GM23338 (cell line): ENCODE measurements around the gene UCMA. TPM values are rescaled to one million over a fixed set of nuclear protein-coding genes. Genes with fewer than 3 reads are reported as not detected.
"Not testable (repeated sequence)": the region's sequence is repeated elsewhere in the genome, so short reads cannot be mapped to it uniquely, and the experiment has no call there.

Experiments used
- ATAC-seq: fragments of 200-7000 bp; cut with Tn5 transposase; 3 replicates; pipeline ENCODE4 v1.9.1; 2020
- DNase-seq: peaks from one replicate; pipeline ENCODE4 v3.0.0-alpha.2; 2015; ENCODE audit warnings: low spot score
- H2AFZ ChIP-seq: fragments of 200-600 bp; sonication (generic); 2 replicates; pipeline ENCODE4 v1.8.0; 2016; ENCODE audit warnings: antibody characterized with exemption, mild to moderate bottlenecking, moderate library complexity
- H3F3A ChIP-seq: fragments of 200-600 bp; sonication (generic); replicated peaks from 2 replicates; pipeline ENCODE4 v1.8.0; 2017; ENCODE audit warnings: antibody characterized with exemption, mixed run types, low read depth
- H3K27ac ChIP-seq: fragments of 200-600 bp; sonication (generic); 2 replicates; pipeline ENCODE4 v1.6.1; 2016; ENCODE audit warnings: low read depth
- H3K27me3 ChIP-seq: fragments of 200-600 bp; sonication (generic); 2 replicates; pipeline ENCODE4 v1.8.0; 2016; ENCODE audit warnings: mild to moderate bottlenecking, mixed run types, moderate library complexity; ENCODE audit not compliant: insufficient read depth
- H3K36me3 ChIP-seq: fragments of 200-600 bp; sonication (generic); 2 replicates; pipeline ENCODE4 v1.8.0; 2016; ENCODE audit warnings: mild to moderate bottlenecking; ENCODE audit not compliant: insufficient read depth
- H3K4me1 ChIP-seq: fragments of 200-600 bp; sonication (generic); 2 replicates; pipeline ENCODE4 v1.8.0; 2016; ENCODE audit warnings: mild to moderate bottlenecking, moderate library complexity; ENCODE audit not compliant: insufficient read depth
- H3K4me2 ChIP-seq: fragments of 200-600 bp; sonication (generic); 2 replicates; pipeline ENCODE4 v1.7.1; 2017; ENCODE audit warnings: mixed run types
- H3K4me3 ChIP-seq: fragments of 200-600 bp; sonication (generic); 2 replicates; pipeline ENCODE4 v1.6.1; 2016; ENCODE audit warnings: mixed run types
- H3K79me2 ChIP-seq: fragments of 200-600 bp; sonication (generic); replicated peaks from 2 replicates; pipeline ENCODE4 v1.8.0; 2017; ENCODE audit warnings: mild to moderate bottlenecking; ENCODE audit not compliant: insufficient read depth
- H3K9me2 ChIP-seq: fragments of 200-600 bp; sonication (generic); 2 replicates; pipeline ENCODE4 v1.8.0; 2017; ENCODE audit not compliant: insufficient read depth
- H4K20me1 ChIP-seq: fragments of 200-600 bp; sonication (generic); replicated peaks from 2 replicates; pipeline ENCODE4 v1.8.0; 2017; ENCODE audit warnings: mild to moderate bottlenecking; ENCODE audit not compliant: insufficient read depth
- H3K27ac Mint-ChIP-seq: 2 replicates; pipeline ENCODE4 v1.8.0; 2020; ENCODE audit warnings: inconsistent platforms, mild to moderate bottlenecking, moderate library complexity, mixed read lengths
- H3K27me3 Mint-ChIP-seq: 3 replicates; pipeline ENCODE4 v1.8.0; 2022; ENCODE audit warnings: low read depth, mild to moderate bottlenecking, moderate library complexity, mixed read lengths, inconsistent platforms; ENCODE audit not compliant: insufficient read depth, poor library complexity
- H3K36me3 Mint-ChIP-seq: 3 replicates; pipeline ENCODE4 v1.8.0; 2021; ENCODE audit warnings: low read depth, mild to moderate bottlenecking, inconsistent platforms, moderate library complexity, mixed read lengths
- H3K4me1 Mint-ChIP-seq: 3 replicates; pipeline ENCODE4 v1.8.0; 2020; ENCODE audit warnings: mild to moderate bottlenecking, inconsistent platforms, mixed read lengths
- H3K4me3 Mint-ChIP-seq: 3 replicates; pipeline ENCODE4 v1.8.0; 2021; ENCODE audit warnings: moderate library complexity, mild to moderate bottlenecking, inconsistent platforms, mixed read lengths
- H3K9me3 Mint-ChIP-seq: 3 replicates; pipeline ENCODE4 v1.8.0; 2020; ENCODE audit warnings: moderate library complexity, mild to moderate bottlenecking, inconsistent platforms, mixed read lengths
- CREB1 ChIP-seq: fragments of 250-450 bp; sonication (Bioruptor Pico); IDR thresholded peaks from 2 replicates; pipeline ENCODE4 v1.5.0; 2020; ENCODE audit warnings: low read depth, mild to moderate bottlenecking, moderate library complexity
- ZNF114 ChIP-seq: fragments of 250-450 bp; sonication (Bioruptor Pico); IDR thresholded peaks from 2 replicates; pipeline ENCODE4 v1.5.0; 2020; ENCODE audit warnings: mild to moderate bottlenecking, moderate library complexity
- polyA plus RNA-seq: library from polyadenylated mRNA; unstranded; fragments of >200 nt; fragmentation: Nextera tagmentation; extraction: Ambion mirVana; gene quantifications from 2 replicates; pipeline ENCODE4 v1.2.1, GENCODE V29; 2016
- total RNA-seq: library from RNA; depleted of rRNA; stranded (reverse); fragments of >200 nt; shearing (Covaris generic); gene quantifications from 2 replicates; pipeline ENCODE4 v1.2.3, GENCODE V29; 2014
- TF ChIP-seq, protein P1 (sequence below), 2 experiments: fragments of 200-600 bp in 1 of 2; sonication (generic) in 1 of 2; conservative IDR thresholded peaks; 2 replicates each; pipeline versions ENCODE4 v1.5.1 to v1.6.1; 2016 to 2017; ENCODE audit warnings: antibody characterized with exemption in 2 of 2, low read depth in 2 of 2, mild to moderate bottlenecking in 2 of 2, moderate library complexity in 1 of 2
- TF ChIP-seq, protein P2 (sequence below): fragments of 250-450 bp; sonication (Bioruptor Pico); IDR thresholded peaks from 2 replicates; pipeline ENCODE4 v1.5.0; 2020; ENCODE audit warnings: mild to moderate bottlenecking, moderate library complexity

The UCMA gene
- total and polyA plus RNA-seq, 2 experiments from 2014 or later, result 12.7 to 16.7 TPM

DNA sequence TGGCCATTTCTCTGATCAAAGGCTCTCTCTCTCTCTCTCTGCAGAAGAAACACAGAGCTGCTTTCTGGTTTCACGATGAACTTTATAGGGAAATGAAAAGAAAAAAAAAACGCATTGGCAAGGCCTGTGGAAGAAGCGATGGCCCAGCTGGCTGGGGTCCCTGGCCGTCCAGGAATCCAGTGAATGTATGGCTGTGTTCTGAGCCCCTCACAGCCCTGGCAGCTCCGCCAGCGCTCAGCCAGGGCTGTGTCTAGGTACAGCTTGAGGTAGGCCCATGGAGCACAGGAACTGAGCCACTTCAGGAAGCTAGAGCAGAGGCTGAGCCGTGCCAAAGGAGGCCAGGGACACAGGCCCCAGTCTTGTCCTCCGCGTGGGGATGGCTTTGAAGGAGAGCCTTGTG is 13.1 kb upstream of the UCMA start (continued):
- TF ChIP-seq, protein P1, sequence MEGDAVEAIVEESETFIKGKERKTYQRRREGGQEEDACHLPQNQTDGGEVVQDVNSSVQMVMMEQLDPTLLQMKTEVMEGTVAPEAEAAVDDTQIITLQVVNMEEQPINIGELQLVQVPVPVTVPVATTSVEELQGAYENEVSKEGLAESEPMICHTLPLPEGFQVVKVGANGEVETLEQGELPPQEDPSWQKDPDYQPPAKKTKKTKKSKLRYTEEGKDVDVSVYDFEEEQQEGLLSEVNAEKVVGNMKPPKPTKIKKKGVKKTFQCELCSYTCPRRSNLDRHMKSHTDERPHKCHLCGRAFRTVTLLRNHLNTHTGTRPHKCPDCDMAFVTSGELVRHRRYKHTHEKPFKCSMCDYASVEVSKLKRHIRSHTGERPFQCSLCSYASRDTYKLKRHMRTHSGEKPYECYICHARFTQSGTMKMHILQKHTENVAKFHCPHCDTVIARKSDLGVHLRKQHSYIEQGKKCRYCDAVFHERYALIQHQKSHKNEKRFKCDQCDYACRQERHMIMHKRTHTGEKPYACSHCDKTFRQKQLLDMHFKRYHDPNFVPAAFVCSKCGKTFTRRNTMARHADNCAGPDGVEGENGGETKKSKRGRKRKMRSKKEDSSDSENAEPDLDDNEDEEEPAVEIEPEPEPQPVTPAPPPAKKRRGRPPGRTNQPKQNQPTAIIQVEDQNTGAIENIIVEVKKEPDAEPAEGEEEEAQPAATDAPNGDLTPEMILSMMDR (conservative IDR thresholded peaks at IDR 0.05; ENCODE audit: low read depth in 2 of 2), result no peak
- TF ChIP-seq ZNF114 (CRISPR knock-in tag) (no peak), CREB1 (CRISPR knock-in tag) (no peak)
- TF ChIP-seq, protein P2, sequence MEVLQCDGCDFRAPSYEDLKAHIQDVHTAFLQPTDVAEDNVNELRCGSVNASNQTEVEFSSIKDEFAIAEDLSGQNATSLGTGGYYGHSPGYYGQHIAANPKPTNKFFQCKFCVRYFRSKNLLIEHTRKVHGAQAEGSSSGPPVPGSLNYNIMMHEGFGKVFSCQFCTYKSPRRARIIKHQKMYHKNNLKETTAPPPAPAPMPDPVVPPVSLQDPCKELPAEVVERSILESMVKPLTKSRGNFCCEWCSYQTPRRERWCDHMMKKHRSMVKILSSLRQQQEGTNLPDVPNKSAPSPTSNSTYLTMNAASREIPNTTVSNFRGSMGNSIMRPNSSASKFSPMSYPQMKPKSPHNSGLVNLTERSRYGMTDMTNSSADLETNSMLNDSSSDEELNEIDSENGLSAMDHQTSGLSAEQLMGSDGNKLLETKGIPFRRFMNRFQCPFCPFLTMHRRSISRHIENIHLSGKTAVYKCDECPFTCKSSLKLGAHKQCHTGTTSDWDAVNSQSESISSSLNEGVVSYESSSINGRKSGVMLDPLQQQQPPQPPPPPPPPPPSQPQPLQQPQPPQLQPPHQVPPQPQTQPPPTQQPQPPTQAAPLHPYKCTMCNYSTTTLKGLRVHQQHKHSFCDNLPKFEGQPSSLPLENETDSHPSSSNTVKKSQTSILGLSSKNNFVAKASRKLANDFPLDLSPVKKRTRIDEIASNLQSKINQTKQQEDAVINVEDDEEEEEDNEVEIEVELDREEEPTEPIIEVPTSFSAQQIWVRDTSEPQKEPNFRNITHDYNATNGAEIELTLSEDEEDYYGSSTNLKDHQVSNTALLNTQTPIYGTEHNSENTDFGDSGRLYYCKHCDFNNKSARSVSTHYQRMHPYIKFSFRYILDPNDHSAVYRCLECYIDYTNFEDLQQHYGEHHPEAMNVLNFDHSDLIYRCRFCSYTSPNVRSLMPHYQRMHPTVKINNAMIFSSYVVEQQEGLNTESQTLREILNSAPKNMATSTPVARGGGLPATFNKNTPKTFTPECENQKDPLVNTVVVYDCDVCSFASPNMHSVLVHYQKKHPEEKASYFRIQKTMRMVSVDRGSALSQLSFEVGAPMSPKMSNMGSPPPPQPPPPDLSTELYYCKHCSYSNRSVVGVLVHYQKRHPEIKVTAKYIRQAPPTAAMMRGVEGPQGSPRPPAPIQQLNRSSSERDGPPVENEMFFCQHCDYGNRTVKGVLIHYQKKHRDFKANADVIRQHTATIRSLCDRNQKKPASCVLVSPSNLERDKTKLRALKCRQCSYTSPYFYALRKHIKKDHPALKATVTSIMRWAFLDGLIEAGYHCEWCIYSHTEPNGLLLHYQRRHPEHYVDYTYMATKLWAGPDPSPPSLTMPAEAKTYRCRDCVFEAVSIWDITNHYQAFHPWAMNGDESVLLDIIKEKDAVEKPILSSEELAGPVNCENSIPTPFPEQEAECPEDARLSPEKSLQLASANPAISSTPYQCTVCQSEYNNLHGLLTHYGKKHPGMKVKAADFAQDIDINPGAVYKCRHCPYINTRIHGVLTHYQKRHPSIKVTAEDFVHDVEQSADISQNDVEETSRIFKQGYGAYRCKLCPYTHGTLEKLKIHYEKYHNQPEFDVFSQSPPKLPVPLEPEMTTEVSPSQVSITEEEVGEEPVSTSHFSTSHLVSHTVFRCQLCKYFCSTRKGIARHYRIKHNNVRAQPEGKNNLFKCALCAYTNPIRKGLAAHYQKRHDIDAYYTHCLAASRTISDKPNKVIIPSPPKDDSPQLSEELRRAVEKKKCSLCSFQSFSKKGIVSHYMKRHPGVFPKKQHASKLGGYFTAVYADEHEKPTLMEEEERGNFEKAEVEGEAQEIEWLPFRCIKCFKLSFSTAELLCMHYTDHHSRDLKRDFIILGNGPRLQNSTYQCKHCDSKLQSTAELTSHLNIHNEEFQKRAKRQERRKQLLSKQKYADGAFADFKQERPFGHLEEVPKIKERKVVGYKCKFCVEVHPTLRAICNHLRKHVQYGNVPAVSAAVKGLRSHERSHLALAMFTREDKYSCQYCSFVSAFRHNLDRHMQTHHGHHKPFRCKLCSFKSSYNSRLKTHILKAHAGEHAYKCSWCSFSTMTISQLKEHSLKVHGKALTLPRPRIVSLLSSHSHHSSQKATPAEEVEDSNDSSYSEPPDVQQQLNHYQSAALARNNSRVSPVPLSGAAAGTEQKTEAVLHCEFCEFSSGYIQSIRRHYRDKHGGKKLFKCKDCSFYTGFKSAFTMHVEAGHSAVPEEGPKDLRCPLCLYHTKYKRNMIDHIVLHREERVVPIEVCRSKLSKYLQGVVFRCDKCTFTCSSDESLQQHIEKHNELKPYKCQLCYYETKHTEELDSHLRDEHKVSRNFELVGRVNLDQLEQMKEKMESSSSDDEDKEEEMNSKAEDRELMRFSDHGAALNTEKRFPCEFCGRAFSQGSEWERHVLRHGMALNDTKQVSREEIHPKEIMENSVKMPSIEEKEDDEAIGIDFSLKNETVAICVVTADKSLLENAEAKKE (CRISPR knock-in tag), result no peak

DNA sequence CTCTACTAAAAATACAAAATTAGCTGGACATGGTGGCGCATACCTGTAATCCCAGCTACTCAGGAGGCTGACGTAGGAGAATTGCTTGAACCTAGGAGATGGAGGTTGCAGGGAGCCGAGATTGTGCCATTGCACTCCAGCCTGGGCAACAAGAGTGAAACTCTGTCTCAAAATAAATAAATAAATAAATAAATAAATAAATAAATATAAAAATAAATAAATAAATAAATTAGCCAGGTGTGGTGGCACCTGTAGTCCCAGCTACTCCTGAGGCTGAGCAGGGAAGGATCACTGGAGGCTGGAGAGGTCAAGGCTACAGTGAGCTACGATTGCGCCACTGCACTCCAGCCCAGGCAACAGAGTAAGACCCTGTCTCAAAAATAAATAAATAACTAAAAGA is 8.1 kb upstream of the UCMA start:
- H3K79me2 ChIP-seq, H3F3A ChIP-seq, H3K27ac Mint-ChIP-seq, H3K36me3 Mint-ChIP-seq, H3K4me2 ChIP-seq, H3K9me3 Mint-ChIP-seq, H3K27me3 ChIP-seq, H3K36me3 ChIP-seq, ATAC-seq, H3K4me3 Mint-ChIP-seq, DNase-seq, H2AFZ ChIP-seq, H3K4me1 ChIP-seq, H3K4me1 Mint-ChIP-seq, H3K27me3 Mint-ChIP-seq, H3K27ac ChIP-seq, H4K20me1 ChIP-seq, H3K4me3 ChIP-seq, H3K9me2 ChIP-seq: not testable (repeated sequence)
